ENCODE measurements around the gene CNBD2. TPM values are rescaled to one million over a fixed set of nuclear protein-coding genes. Genes with fewer than 3 reads are reported as not detected.
A peak's percentile ranks its signal among the peaks of the same experiment; 100 is the strongest.
"Not testable (repeated sequence)": the region's sequence is repeated elsewhere in the genome, so short reads cannot be mapped to it uniquely, and the experiment has no call there.

CNBD2 gene
- total and polyA plus RNA-seq, 7 donors = 1.7 to 14.6 (median 7.1) TPM

GRCh38 chr20:35950093-35950492 is 18.3 kb upstream of the CNBD2 start:
- TF ChIP-seq EP300 (IDR thresholded peaks at IDR 0.05) = no peak
- TF ChIP-seq POLR2A (IDR thresholded peaks at IDR 0.05) = no peak
- 93 to 96% methylated on average over 7 of the region's 7 CpGs for WGBS, 2 donors
- H3K27ac ChIP-seq = no peak overlapping the region
- no peak overlapping the region for H3K4me3 ChIP-seq
- intact Hi-C loops (cut with DNase I) = loop anchor here (5.0 kb wide), 1 partner anchor 208 kb away; the partner anchor contains the start of gene RBM39
- no peak for DNase-seq
- peaks cover 0 to 15% (median 5%) of the 10 kb centered on the region in 4 donors for H3K36me3 ChIP-seq
- no peaks in the 10 kb centered on the region for H3K9me3 ChIP-seq
- peaks cover 0 to 38% (median 19%) of the 10 kb centered on the region in 4 donors for H3K4me1 ChIP-seq
- H3K27me3 ChIP-seq = no peaks in the 10 kb centered on the region

DNA sequence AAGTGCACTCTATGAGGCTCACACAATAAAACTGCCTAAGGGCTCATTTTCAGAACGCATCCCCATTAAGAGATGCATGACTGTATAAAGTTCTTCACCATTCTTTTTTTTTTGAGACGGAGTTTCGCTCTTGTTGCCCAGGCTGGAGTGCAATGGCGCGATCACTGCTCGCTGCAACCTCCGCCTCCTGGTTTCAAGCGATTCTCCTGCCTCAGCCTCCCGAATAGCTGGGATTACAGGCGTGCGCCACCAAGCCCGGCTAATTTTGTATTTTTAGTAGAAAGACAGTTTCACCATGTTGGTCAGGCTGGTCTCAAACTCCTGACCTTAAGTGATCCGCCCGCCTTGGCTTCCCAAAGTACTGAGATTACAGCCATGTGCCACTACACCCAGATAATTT is 16.3 kb upstream of the CNBD2 start:
- not testable (repeated sequence) for H3K36me3 ChIP-seq, DNase-seq, H3K4me3 ChIP-seq, H3K9me3 ChIP-seq, H3K27me3 ChIP-seq
- Histone ChIP-seq H3K4me1 (peaks cover 0 to 48% (median 24%) of the 10 kb centered on the region in 4 donors), H3K27ac (peak overlapping the region; percentile 97 to 98 (median 98))
- WGBS, 2 donors = 96% methylated on average over 14 of the region's 14 CpGs
- intact Hi-C loops (cut with DNase I) = loop anchor here (5.0 kb wide), 1 partner anchor 210 kb away; the partner anchor contains the start of gene RBM39

GRCh38 chr20:35952480-35953386 is 15.7 kb upstream of the CNBD2 start:
- no peaks in the 10 kb centered on the region for H3K9me3 ChIP-seq
- WGBS, 2 donors = 41 to 53% methylated on average over 6 of the region's 6 CpGs
- peak overlapping the region; percentile 85 to 96 (median 92) for H3K4me3 ChIP-seq
- H3K27me3 ChIP-seq = no peaks in the 10 kb centered on the region
- TF ChIP-seq POLR2AphosphoS5 (IDR thresholded peaks at IDR 0.05) (no peak), EP300 (IDR thresholded peaks at IDR 0.05) (no peak), POLR2A (IDR thresholded peaks at IDR 0.05) (no peak)
- TF ChIP-seq, protein P1, sequence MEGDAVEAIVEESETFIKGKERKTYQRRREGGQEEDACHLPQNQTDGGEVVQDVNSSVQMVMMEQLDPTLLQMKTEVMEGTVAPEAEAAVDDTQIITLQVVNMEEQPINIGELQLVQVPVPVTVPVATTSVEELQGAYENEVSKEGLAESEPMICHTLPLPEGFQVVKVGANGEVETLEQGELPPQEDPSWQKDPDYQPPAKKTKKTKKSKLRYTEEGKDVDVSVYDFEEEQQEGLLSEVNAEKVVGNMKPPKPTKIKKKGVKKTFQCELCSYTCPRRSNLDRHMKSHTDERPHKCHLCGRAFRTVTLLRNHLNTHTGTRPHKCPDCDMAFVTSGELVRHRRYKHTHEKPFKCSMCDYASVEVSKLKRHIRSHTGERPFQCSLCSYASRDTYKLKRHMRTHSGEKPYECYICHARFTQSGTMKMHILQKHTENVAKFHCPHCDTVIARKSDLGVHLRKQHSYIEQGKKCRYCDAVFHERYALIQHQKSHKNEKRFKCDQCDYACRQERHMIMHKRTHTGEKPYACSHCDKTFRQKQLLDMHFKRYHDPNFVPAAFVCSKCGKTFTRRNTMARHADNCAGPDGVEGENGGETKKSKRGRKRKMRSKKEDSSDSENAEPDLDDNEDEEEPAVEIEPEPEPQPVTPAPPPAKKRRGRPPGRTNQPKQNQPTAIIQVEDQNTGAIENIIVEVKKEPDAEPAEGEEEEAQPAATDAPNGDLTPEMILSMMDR (IDR thresholded peaks at IDR 0.05) = no peak
- intact Hi-C loops (cut with DNase I) = loop anchor here (5.0 kb wide), 1 partner anchor 210 kb away; the partner anchor contains the start of gene RBM39
- H3K27ac ChIP-seq = peak overlapping the region; percentile 97 to 98 (median 98)
- peaks cover 0 to 42% (median 24%) of the 10 kb centered on the region in 4 donors for H3K4me1 ChIP-seq
- peaks cover 0 to 5% (median 1%) of the 10 kb centered on the region in 4 donors for H3K36me3 ChIP-seq
- DNase-seq = no peak

- 1% methylated on average over 65 of the region's 65 CpGs for WGBS, 2 donors
- Histone ChIP-seq H3K27me3 (no peaks in the 10 kb centered on the region), H3K36me3 (peaks cover 0 to 5% (median 0%) of the 10 kb centered on the region in 4 donors), H3K27ac (peak overlapping the region; percentile 97 to 98 (median 98)), H3K9me3 (no peaks in the 10 kb centered on the region), H3K4me3 (peak overlapping the region; percentile 85 to 96 (median 92)), H3K4me1 (peaks cover 0 to 33% (median 24%) of the 10 kb centered on the region in 4 donors)
- peak; percentile 77 for DNase-seq
- intact Hi-C loops (cut with DNase I) = loop anchor here (5.0 kb wide), 1 partner anchor 211 kb away; the partner anchor contains the start of gene RBM39
- TF ChIP-seq EP300 (IDR thresholded peaks at IDR 0.05) (no peak), POLR2A (IDR thresholded peaks at IDR 0.05) (no peak), POLR2AphosphoS5 (IDR thresholded peaks at IDR 0.05) (no peak)
- TF ChIP-seq, protein P1 (IDR thresholded peaks at IDR 0.05) = no peak
Measured at GRCh38 chr20:35953387-35954199, 14.8 kb upstream of the CNBD2 start.

DNA sequence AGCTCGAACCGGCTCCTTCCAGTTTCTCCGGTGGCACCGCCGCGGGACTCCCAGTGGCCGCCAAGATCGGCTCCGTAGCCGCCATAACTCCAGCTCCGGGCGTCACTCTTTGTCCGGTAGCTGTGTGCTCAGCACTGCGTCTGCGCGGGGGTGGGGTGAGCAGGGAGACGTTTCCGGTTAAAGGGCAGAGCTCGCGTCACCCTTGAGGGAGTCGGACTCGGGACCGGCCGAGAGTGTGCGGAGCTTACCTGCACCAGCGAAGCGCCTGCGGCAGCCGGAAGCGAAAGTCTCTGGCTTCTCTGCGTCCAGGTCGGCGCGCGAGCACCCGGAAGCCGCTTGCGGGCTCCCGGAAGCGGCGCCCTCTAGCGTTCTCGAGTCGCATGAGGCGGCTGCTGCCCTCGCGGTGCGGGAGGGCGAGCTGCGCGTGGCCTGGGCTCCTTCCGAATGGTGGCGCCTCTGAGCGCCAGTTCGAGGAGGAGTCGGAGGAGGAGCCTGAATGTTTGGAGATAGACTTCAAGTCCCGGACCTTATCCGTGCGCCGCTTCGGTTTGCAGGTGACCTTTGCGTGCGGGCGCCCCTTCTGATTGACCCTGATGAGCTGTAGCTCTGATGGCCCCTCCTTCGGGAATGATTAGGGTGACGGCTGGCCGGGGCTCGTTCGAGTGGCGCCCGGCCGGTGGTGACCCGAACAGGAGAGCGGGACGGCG is 14.0 kb upstream of the CNBD2 start, which contains the start of gene SCAND1:
Gene SCAND1, minus strand, starts transcription at position 303 of the 707 bp plus-strand sequence. Its CDS starts 218 bp downstream, at position 85.
- H3K36me3 ChIP-seq = peaks cover 0 to under 1% (median 0%) of the 10 kb centered on the region in 4 donors
- no peaks in the 10 kb centered on the region for H3K27me3 ChIP-seq
- peak within 1 kb of the TSS; percentile 97 to 98 (median 98) for H3K27ac ChIP-seq
- peak within 1 kb of the TSS; percentile 85 to 96 (median 92) for H3K4me3 ChIP-seq
- H3K9me3 ChIP-seq = no peaks in the 10 kb centered on the region
- H3K4me1 ChIP-seq = peaks cover 0 to 31% (median 24%) of the 10 kb centered on the region in 4 donors
- TF ChIP-seq POLR2AphosphoS5 (IDR thresholded peaks at IDR 0.05) (peak; percentile 81 to 93 (median 88)), POLR2A (IDR thresholded peaks at IDR 0.05) (peak; percentile 67 to 77), EP300 (IDR thresholded peaks at IDR 0.05) (no peak)
- TF ChIP-seq, protein P1 (IDR thresholded peaks at IDR 0.05) = peak; percentile 66 to 95 (median 88)
- peak; percentile 97 for DNase-seq
- WGBS, 2 donors = 0% methylated on average over 76 of the region's 76 CpGs
- intact Hi-C loops (cut with DNase I) = loop anchor here (5.0 kb wide), 1 partner anchor 212 kb away; the partner anchor contains the start of gene RBM39

Measured in sigmoid colon (tissue), 7 donors.